22Rv1 (cell line): ENCODE results near the gene TRIO.
A peak's percentile ranks its signal among the peaks of the same experiment; 100 is the strongest.

ENCODE experiments used
- H3K27ac ChIP-seq: fragments of 450-650 bp; 2 replicates; pipeline ENCODE4 v1.5.1; 2017
- ZFX ChIP-seq: fragments of 450-650 bp; IDR thresholded peaks from 2 replicates; pipeline ENCODE4 v1.6.1; 2017; ENCODE audit warnings: antibody characterized with exemption, borderline replicate concordance
- TF ChIP-seq, protein P1 (sequence below): fragments of 450-650 bp; IDR thresholded peaks from 2 replicates; pipeline ENCODE4 v1.5.1; 2017; ENCODE audit warnings: mild to moderate bottlenecking

Gene TRIO

DNA sequence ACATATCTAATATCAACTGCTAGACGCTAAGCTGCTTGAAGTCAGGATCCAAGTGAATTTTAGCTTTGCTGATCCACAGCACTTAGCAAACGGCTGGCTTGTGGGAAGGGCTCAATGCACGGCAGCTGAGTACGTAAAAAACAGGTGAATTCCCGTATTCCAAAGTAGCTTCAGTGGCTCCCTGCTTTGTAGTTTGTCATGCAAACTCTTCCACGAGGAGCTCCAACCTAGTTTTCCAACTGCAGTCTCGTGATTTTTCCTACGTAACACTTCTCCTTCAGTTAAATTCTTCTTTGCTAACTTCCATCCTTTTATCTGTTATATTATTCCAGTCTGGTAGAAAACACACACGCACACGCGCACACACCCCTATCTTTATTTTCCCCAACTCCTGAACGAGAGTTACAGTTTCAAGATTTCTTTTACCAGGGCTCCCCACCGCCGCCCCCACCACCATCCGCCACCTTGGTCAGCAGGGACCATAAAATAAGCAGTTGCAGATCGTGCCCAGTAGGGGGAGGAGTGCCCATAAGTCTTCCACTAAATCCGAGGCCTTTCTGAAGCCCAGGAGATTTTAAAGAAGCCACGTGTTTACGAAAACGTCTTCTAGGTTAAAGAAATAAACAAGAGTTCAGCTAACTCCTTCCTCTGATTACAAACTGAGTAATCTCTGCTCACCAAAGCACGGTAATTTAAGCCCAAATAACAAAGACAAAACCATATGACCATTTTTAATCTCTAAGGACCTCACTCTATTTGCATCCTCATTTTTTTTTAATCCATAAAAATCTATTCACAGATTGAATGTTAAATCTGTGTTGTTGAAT is 34.8 kb upstream of the TRIO start:
- no peak overlapping the region for H3K27ac ChIP-seq

DNA sequence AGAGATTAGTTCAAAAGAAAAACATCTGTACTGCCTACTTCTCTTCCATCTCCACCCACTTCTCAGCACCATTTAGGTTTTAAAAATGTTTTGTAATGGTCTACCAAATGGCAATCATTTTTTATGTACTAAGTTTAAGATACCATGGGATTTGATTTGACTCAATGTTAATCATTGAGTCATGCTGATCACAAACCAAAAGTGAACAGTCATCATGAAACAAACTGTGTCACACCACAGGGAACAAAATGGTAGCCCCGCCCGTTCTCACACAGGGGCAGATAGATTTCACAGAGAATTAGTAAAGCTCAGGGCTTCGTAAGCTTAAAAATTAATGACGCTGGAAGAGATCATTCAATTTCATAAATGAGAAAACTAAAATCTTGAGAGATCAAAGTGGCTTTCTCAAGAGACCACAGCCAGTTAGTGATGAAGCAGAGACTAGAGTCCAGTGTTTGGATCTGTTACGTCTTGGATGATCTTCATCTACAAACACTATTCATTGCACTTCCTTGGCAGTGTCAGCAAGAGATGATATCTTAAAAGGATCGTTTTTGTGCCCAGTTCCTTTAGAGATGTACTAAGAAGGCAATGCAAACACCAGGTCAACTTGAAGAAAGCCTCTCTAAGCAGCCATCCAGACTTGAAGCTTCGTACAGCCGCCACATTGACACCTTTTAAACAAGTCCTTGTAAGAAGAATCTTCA is 33.9 kb upstream of the TRIO start:
- H3K27ac ChIP-seq = no peak overlapping the region
- TF ChIP-seq ZFX = no peak
- TF ChIP-seq, protein P1, sequence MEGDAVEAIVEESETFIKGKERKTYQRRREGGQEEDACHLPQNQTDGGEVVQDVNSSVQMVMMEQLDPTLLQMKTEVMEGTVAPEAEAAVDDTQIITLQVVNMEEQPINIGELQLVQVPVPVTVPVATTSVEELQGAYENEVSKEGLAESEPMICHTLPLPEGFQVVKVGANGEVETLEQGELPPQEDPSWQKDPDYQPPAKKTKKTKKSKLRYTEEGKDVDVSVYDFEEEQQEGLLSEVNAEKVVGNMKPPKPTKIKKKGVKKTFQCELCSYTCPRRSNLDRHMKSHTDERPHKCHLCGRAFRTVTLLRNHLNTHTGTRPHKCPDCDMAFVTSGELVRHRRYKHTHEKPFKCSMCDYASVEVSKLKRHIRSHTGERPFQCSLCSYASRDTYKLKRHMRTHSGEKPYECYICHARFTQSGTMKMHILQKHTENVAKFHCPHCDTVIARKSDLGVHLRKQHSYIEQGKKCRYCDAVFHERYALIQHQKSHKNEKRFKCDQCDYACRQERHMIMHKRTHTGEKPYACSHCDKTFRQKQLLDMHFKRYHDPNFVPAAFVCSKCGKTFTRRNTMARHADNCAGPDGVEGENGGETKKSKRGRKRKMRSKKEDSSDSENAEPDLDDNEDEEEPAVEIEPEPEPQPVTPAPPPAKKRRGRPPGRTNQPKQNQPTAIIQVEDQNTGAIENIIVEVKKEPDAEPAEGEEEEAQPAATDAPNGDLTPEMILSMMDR = no peak

More for the DNA sequence above, 34.8 kb upstream of the TRIO start:
- no peak for TF ChIP-seq ZFX
- TF ChIP-seq, protein P1 = peak; percentile 88

DNA sequence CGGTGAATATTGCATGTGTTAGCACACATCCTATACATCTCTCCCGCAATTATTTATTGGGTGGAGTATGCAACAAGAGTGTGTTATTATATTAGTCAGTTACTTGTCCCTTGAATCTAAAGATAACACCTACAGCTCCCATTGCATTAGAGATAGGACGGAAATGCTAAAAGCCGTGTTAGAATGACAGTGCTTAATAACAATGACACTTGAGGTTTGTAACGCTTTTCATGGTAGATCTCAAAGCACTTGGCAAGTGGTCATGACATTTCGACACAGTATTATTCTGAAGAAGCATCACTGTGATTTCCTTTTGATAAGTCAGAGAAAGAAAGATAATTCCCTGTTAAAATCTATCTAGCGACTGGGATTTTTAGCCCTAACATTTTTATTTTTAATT is 33.4 kb upstream of the TRIO start:
- TF ChIP-seq, protein P1 = no peak
- TF ChIP-seq ZFX = no peak
- no peak overlapping the region for H3K27ac ChIP-seq

DNA sequence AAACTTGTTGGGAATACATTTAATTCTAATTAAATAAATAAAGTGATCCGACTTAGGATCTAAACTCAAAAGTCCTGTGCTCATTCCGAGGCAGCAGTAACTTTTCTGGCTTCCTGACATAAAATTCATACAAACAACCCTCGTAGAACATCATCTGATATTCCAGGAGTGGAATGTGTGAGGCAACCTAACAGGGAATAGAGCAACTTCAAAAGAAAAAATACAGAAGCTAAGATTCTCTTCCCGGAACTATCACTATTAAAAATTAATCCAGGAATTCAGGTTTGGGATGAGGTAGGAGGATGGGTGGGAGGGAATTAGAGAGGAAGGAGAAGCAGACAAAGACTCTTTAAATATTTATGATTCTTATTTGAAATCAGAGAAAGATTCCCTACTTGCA is 32.9 kb upstream of the TRIO start:
- TF ChIP-seq, protein P1 = no peak
- no peak for TF ChIP-seq ZFX
- H3K27ac ChIP-seq = no peak overlapping the region

DNA sequence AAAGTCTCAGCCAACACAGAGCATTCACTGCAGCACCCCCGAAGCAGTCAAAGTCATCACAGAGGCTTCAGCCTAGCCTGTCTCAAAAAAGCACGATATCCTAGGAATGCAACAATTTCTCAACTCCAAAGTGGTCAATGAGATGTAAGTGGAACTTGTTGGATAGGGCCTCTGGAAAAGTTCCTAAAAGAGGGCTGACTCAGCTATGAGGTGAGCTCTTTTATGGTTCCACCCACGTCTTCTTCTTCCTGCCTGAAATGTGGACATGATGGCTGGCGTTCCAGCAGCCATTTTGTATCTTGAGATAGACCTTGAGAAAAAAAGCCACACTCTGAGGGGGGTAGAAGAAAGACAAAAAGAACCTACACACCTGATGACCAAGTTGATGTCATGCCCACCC is 32.5 kb upstream of the TRIO start:
- no peak overlapping the region for H3K27ac ChIP-seq
- TF ChIP-seq ZFX = no peak
- TF ChIP-seq, protein P1 = no peak

DNA sequence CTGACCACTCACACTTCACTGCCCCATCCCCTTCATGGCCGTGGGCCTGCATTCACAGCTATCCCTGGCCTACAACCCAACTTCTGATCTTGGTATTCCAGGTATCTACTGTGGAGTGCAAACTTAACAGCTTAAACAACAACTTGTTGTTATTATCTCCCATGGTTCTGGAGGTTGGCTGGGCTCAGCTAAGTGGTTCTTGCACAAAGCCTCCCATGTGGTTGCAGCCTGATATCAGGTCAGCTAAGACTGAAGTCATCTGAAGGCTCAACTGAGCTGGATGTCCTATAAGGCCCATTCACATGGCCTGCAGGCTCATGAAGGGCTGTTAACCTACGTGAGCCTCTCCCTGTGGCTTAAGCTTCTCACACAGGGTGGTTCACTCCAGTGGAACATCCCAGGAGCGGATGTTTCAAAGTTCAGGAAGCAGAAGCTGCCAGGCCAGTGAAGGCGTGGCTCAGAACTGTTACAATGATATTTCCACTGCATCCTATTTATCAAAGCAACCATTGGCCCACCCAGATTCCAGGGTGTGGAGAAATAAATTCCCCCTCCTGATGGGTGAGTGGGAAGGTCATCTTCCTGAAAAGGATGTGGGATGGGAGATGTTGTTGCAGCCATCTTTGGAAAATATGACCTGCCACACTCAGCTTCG is 30.0 kb upstream of the TRIO start:
- no peak overlapping the region for H3K27ac ChIP-seq
- TF ChIP-seq ZFX = no peak
- TF ChIP-seq, protein P1 = no peak
